Sigmoid colon (tissue), 4 donors: ENCODE data around the gene THEM5.

Experiments used
- POLR2A ChIP-seq, 2 donors: fragments of 450-650 bp; IDR thresholded peaks; one replicate each; pipeline ENCODE4 v1.6.1; 2016; ENCODE audit warnings: antibody characterized with exemption in 2 of 2, mild to moderate bottlenecking in 2 of 2, moderate library complexity in 2 of 2
- POLR2AphosphoS5 ChIP-seq, 4 donors: sonication (generic); formaldehyde crosslinking; IDR thresholded peaks; one replicate each; pipeline ENCODE4 v1.6.1; 2017; ENCODE audit warnings: antibody characterized with exemption in 4 of 4
- TF ChIP-seq, protein P1 (sequence below), 4 experiments: fragments of 450-650 bp in 3 of 4; fragments of 200-600 bp in 1 of 4; IDR thresholded peaks; one replicate each; pipeline ENCODE4 v1.5.1; 2016 to 2019; ENCODE audit warnings: antibody characterized with exemption in 4 of 4, mild to moderate bottlenecking in 3 of 4, moderate library complexity in 2 of 4

DNA sequence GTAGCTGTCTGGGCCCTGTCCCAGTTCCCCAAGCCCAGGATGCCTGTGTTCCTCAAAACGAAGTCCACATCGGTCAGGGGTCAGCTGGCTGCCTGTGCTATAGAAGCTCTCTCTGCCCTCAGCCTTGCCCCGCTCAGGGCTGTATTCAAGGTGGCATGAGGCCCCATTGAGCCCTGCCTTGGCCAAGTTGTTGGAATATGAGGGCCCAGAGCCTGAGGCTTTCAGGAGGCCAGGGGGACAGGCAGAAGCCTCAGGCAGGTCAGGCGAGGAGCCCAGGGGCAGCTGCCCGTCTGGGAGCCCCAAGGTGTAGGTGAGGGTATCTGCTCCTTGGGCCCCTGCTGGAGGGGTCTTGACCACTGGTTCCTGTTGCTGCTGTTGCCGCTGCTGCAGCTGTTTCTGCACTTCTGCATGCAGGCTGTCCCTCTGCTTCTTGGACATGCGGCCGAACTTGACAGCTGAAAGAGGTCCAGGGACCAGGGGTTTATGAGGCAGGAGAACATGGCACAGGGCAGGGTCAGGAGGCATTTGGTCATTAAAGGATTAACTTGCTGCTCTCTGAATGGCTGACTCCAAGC, 38.5 kb downstream of the THEM5 start:
- no peak for TF ChIP-seq POLR2A (IDR thresholded peaks at IDR 0.05)
- TF ChIP-seq, protein P1, sequence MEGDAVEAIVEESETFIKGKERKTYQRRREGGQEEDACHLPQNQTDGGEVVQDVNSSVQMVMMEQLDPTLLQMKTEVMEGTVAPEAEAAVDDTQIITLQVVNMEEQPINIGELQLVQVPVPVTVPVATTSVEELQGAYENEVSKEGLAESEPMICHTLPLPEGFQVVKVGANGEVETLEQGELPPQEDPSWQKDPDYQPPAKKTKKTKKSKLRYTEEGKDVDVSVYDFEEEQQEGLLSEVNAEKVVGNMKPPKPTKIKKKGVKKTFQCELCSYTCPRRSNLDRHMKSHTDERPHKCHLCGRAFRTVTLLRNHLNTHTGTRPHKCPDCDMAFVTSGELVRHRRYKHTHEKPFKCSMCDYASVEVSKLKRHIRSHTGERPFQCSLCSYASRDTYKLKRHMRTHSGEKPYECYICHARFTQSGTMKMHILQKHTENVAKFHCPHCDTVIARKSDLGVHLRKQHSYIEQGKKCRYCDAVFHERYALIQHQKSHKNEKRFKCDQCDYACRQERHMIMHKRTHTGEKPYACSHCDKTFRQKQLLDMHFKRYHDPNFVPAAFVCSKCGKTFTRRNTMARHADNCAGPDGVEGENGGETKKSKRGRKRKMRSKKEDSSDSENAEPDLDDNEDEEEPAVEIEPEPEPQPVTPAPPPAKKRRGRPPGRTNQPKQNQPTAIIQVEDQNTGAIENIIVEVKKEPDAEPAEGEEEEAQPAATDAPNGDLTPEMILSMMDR (IDR thresholded peaks at IDR 0.05) = no peak
- TF ChIP-seq POLR2AphosphoS5 (IDR thresholded peaks at IDR 0.05) = no peak
